CD4-positive, CD25-positive, alpha-beta regulatory T cell (primary cell): ENCODE measurements around the gene HECTD1. TPM values are rescaled to one million over a fixed set of nuclear protein-coding genes. Genes with fewer than 3 reads are reported as not detected.
"Not testable (repeated sequence)": the region's sequence is repeated elsewhere in the genome, so short reads cannot be mapped to it uniquely, and the experiment has no call there.

ENCODE experiments used
- ATAC-seq, 2 donors: fragments of 150-1000 bp; cut with Tn5 transposase; one replicate each; pipeline ENCODE4 v1.10.0; 2021; ENCODE audit warnings: low read depth in 2 of 2, moderate number of reproducible peaks in 2 of 2, moderate library complexity in 1 of 2
- DNase-seq, 3 donors: peaks; one replicate each; pipeline versions ENCODE4 v3.0.0 to v3.0.0-alpha.2; 2012 to 2022; ENCODE audit warnings: mixed read lengths in 1 of 3
- H3K27ac ChIP-seq: one replicate; pipeline ENCODE4 v1.7.0; 2013; ENCODE audit warnings: mild to moderate bottlenecking, low read length; ENCODE audit not compliant: insufficient read depth, poor library complexity, severe bottlenecking
- H3K27me3 ChIP-seq: one replicate; pipeline ENCODE4 v1.7.0; 2013; ENCODE audit warnings: low read length; ENCODE audit not compliant: control insufficient read depth, insufficient read depth
- H3K36me3 ChIP-seq: one replicate; pipeline ENCODE4 v1.7.0; 2013; ENCODE audit warnings: mild to moderate bottlenecking, low read length, moderate library complexity; ENCODE audit not compliant: control insufficient read depth, insufficient read depth
- H3K4me1 ChIP-seq: 2 replicates; pipeline ENCODE4 v1.7.0; 2013; ENCODE audit warnings: mild to moderate bottlenecking, low read length; ENCODE audit not compliant: insufficient read depth, control insufficient read depth, poor library complexity, severe bottlenecking
- H3K4me3 ChIP-seq: one replicate; pipeline ENCODE4 v1.7.0; 2013; ENCODE audit warnings: low read depth, mild to moderate bottlenecking, low read length, moderate library complexity
- H3K9me3 ChIP-seq, 2 experiments: 1 replicate in 1 of 2; 2 replicates in 1 of 2; pipeline ENCODE4 v1.7.0; 2013; ENCODE audit warnings: low read length in 2 of 2, mild to moderate bottlenecking in 1 of 2, moderate library complexity in 1 of 2; ENCODE audit not compliant: control insufficient read depth in 2 of 2
- H3K27ac Mint-ChIP-seq, 3 donors: one replicate each; pipeline ENCODE4 v1.8.0; 2020 to 2022; ENCODE audit warnings: mild to moderate bottlenecking in 3 of 3, mixed read lengths in 3 of 3, moderate library complexity in 2 of 3
- H3K27me3 Mint-ChIP-seq: one replicate; pipeline ENCODE4 v1.8.0; 2022; ENCODE audit warnings: mild to moderate bottlenecking, mixed read lengths
- H3K36me3 Mint-ChIP-seq: one replicate; pipeline ENCODE4 v1.8.0; 2020; ENCODE audit warnings: mixed read lengths
- H3K4me1 Mint-ChIP-seq, 4 donors: one replicate each; pipeline ENCODE4 v1.8.0; 2020 to 2022; ENCODE audit warnings: mixed read lengths in 4 of 4, mild to moderate bottlenecking in 1 of 4
- H3K4me3 Mint-ChIP-seq, 4 donors: one replicate each; pipeline ENCODE4 v1.8.0; 2020 to 2022; ENCODE audit warnings: mild to moderate bottlenecking in 4 of 4, mixed read lengths in 4 of 4, moderate library complexity in 3 of 4
- H3K9me3 Mint-ChIP-seq, 7 donors: one replicate each; pipeline ENCODE4 v1.8.0; 2020 to 2022; ENCODE audit warnings: mixed read lengths in 7 of 7, mild to moderate bottlenecking in 3 of 7, moderate library complexity in 2 of 7
- polyA plus RNA-seq, 4 donors: library from polyadenylated mRNA; unstranded; fragments of 300-500 nt; fragmentation: Illumina TruSeq; gene quantifications; one replicate each; pipeline ENCODE4 v1.2.3, GENCODE V29; 2021
- total RNA-seq: library from RNA; stranded (reverse); gene quantifications from one replicate; pipeline ENCODE4 v1.2.3, GENCODE V29; 2022

The HECTD1 gene
- total and polyA plus RNA-seq, 5 donors from 2014 or later, result 25.3 to 172 (median 27.1) TPM

- Mint-ChIP-seq H3K27me3 (no peaks in the 10 kb centered on the region), H3K36me3 (peaks cover 30% of the 10 kb centered on the region)
Observed at GRCh38 chr14:31068235-31068634, 139.4 kb downstream of the HECTD1 start.

GRCh38 chr14:31062908-31063307 is 144.7 kb downstream of the HECTD1 start:
- H3K4me3 ChIP-seq, ATAC-seq, H3K27ac ChIP-seq, DNase-seq, H3K36me3 ChIP-seq, H3K27me3 ChIP-seq, H3K9me3 ChIP-seq, H3K9me3 Mint-ChIP-seq, H3K4me1 ChIP-seq, H3K27me3 Mint-ChIP-seq, H3K4me3 Mint-ChIP-seq: not testable (repeated sequence)
- Mint-ChIP-seq H3K36me3 (peaks cover 14% of the 10 kb centered on the region), H3K27ac (peak overlapping the region in 1 of 3 donors; percentile 23), H3K4me1 (peaks cover 9 to 19% (median 11%) of the 10 kb centered on the region in 4 donors)

More at GRCh38 chr14:31068235-31068634, 139.4 kb downstream of the HECTD1 start:
- Histone ChIP-seq H3K4me3 (no peak overlapping the region), H3K27ac (no peak overlapping the region), H3K9me3 (no peaks in the 10 kb centered on the region), H3K36me3 (peaks cover 18% of the 10 kb centered on the region), H3K27me3 (no peaks in the 10 kb centered on the region), H3K4me1 (no peaks in the 10 kb centered on the region)
- peaks cover 0 to 13% (median 1%) of the 10 kb centered on the region in 4 donors for H3K4me1 Mint-ChIP-seq
- no peak for ATAC-seq
- H3K9me3 Mint-ChIP-seq, result no peaks in the 10 kb centered on the region
- H3K27ac Mint-ChIP-seq, result no peak overlapping the region
- no peak overlapping the region for H3K4me3 Mint-ChIP-seq
- no peak for DNase-seq

- H3K4me1 ChIP-seq, result no peaks in the 10 kb centered on the region
- H3K36me3 ChIP-seq, result no peaks in the 10 kb centered on the region
- DNase-seq (no peak), ATAC-seq (no peak)
- H3K27ac Mint-ChIP-seq, result no peak overlapping the region
- H3K9me3 Mint-ChIP-seq, result no peaks in the 10 kb centered on the region
- H3K4me1 Mint-ChIP-seq, result peaks cover 12 to 16% (median 14%) of the 10 kb centered on the region in 4 donors
- no peaks in the 10 kb centered on the region for H3K27me3 Mint-ChIP-seq
- no peaks in the 10 kb centered on the region for H3K9me3 ChIP-seq
- no peak overlapping the region for H3K4me3 Mint-ChIP-seq
- H3K4me3 ChIP-seq, result no peak overlapping the region
- H3K27ac ChIP-seq, result no peak overlapping the region
- peaks cover 4% of the 10 kb centered on the region for H3K36me3 Mint-ChIP-seq
- H3K27me3 ChIP-seq, result no peaks in the 10 kb centered on the region
Observed at GRCh38 chr14:31060253-31060875, 147.2 kb downstream of the HECTD1 start.

- H3K27me3 Mint-ChIP-seq, result no peaks in the 10 kb centered on the region
- Histone ChIP-seq H3K36me3 (no peaks in the 10 kb centered on the region), H3K4me1 (no peaks in the 10 kb centered on the region), H3K27me3 (no peaks in the 10 kb centered on the region), H3K27ac (no peak overlapping the region), H3K4me3 (no peak overlapping the region), H3K9me3 (no peaks in the 10 kb centered on the region)
- ATAC-seq (no peak), DNase-seq (no peak)
- peaks cover 14 to 19% (median 15%) of the 10 kb centered on the region in 4 donors for H3K4me1 Mint-ChIP-seq
- H3K36me3 Mint-ChIP-seq, result peaks cover 4% of the 10 kb centered on the region
- no peaks in the 10 kb centered on the region for H3K9me3 Mint-ChIP-seq
- peak overlapping the region in 1 of 3 donors; percentile 9 for H3K27ac Mint-ChIP-seq
- no peak overlapping the region for H3K4me3 Mint-ChIP-seq
Observed at GRCh38 chr14:31059152-31059924, 148.3 kb downstream of the HECTD1 start.

GRCh38 chr14:31057701-31058364 is 149.8 kb downstream of the HECTD1 start:
- H3K4me3 ChIP-seq, result no peak overlapping the region
- no peaks in the 10 kb centered on the region for H3K9me3 Mint-ChIP-seq
- H3K36me3 Mint-ChIP-seq, result peaks cover 4% of the 10 kb centered on the region
- ATAC-seq (no peak), DNase-seq (no peak)
- H3K27ac Mint-ChIP-seq, result peak overlapping the region in 1 of 3 donors; percentile 71
- H3K36me3 ChIP-seq, result no peaks in the 10 kb centered on the region
- no peaks in the 10 kb centered on the region for H3K4me1 ChIP-seq
- H3K27me3 ChIP-seq, result no peaks in the 10 kb centered on the region
- no peaks in the 10 kb centered on the region for H3K27me3 Mint-ChIP-seq
- peaks cover 14 to 19% (median 16%) of the 10 kb centered on the region in 4 donors for H3K4me1 Mint-ChIP-seq
- no peak overlapping the region for H3K27ac ChIP-seq
- H3K4me3 Mint-ChIP-seq, result no peak overlapping the region
- H3K9me3 ChIP-seq, result no peaks in the 10 kb centered on the region

GRCh38 chr14:31057035-31057434 is 150.6 kb downstream of the HECTD1 start:
- Mint-ChIP-seq H3K4me3 (no peak overlapping the region), H3K9me3 (no peaks in the 10 kb centered on the region), H3K27ac (no peak overlapping the region), H3K36me3 (peaks cover 4% of the 10 kb centered on the region), H3K27me3 (no peaks in the 10 kb centered on the region), H3K4me1 (peaks cover 14 to 19% (median 16%) of the 10 kb centered on the region in 4 donors)
- Histone ChIP-seq H3K36me3 (no peaks in the 10 kb centered on the region), H3K4me3 (no peak overlapping the region), H3K27me3 (no peaks in the 10 kb centered on the region), H3K9me3 (no peaks in the 10 kb centered on the region), H3K4me1 (no peaks in the 10 kb centered on the region), H3K27ac (no peak overlapping the region)
- DNase-seq (no peak), ATAC-seq (no peak)

GRCh38 chr14:31052905-31053586 is 154.5 kb downstream of the HECTD1 start:
- not testable (repeated sequence) for ATAC-seq, H3K27ac ChIP-seq, H3K36me3 Mint-ChIP-seq, H3K9me3 Mint-ChIP-seq, H3K27me3 ChIP-seq, H3K36me3 ChIP-seq, DNase-seq, H3K4me3 ChIP-seq, H3K4me1 Mint-ChIP-seq, H3K4me1 ChIP-seq, H3K27me3 Mint-ChIP-seq, H3K4me3 Mint-ChIP-seq, H3K9me3 ChIP-seq
- peak overlapping the region in 1 of 3 donors; percentile 39 for H3K27ac Mint-ChIP-seq
